H1 (cell line): Measurements from ENCODE around the gene HMG20A.

Source experiments
- CEBPB ChIP-seq: IDR thresholded peaks from 2 replicates; pipeline ENCODE4 v1.6.1; 2012; ENCODE audit warnings: low read depth, low read length
- EP300 ChIP-seq, 2 experiments: IDR thresholded peaks; 1 replicate in 1 of 2; 2 replicates in 1 of 2; pipeline ENCODE4 v1.6.1; 2011 to 2012; ENCODE audit warnings: low read depth in 2 of 2, low read length in 2 of 2, mild to moderate bottlenecking in 2 of 2, borderline replicate concordance in 1 of 2, inconsistent platforms in 1 of 2, moderate library complexity in 1 of 2
- NRF1 ChIP-seq: IDR thresholded peaks from 2 replicates; pipeline ENCODE4 v1.6.1; 2011; ENCODE audit warnings: mild to moderate bottlenecking, low read depth, low read length, improper control_type of control experiment
- POLR2A ChIP-seq, 2 experiments: IDR thresholded peaks; 1 replicate in 1 of 2; 2 replicates in 1 of 2; pipeline ENCODE4 v1.6.1; 2011; ENCODE audit warnings: low read depth in 2 of 2, low read length in 2 of 2, mild to moderate bottlenecking in 2 of 2; ENCODE audit errors: control extremely low read depth in 1 of 2
- RFX5 ChIP-seq: IDR thresholded peaks from 2 replicates; pipeline ENCODE4 v1.6.1; 2011; ENCODE audit warnings: low read depth, low read length, improper control_type of control experiment, borderline replicate concordance
- SIN3A ChIP-seq, 2 experiments: IDR thresholded peaks in 1 of 2; conservative IDR thresholded peaks in 1 of 2; 2 replicates each; pipeline ENCODE4 v1.6.1; 2011 to 2012; ENCODE audit warnings: low read length in 2 of 2, improper control_type of control experiment in 1 of 2, low read depth in 1 of 2, mild to moderate bottlenecking in 1 of 2
- SUZ12 ChIP-seq: fragments of 200-600 bp; sonication (generic); IDR thresholded peaks from 2 replicates; pipeline ENCODE4 v1.6.1; 2012; ENCODE audit warnings: mild to moderate bottlenecking, inconsistent platforms, low read length, moderate library complexity, mixed read lengths
- TF ChIP-seq, protein P1 (sequence below), 3 experiments: IDR thresholded peaks; 1 replicate in 2 of 3; 2 replicates in 1 of 3; pipeline versions ENCODE4 v1.5.1 to v1.6.1; 2011; ENCODE audit warnings: low read length in 3 of 3, mild to moderate bottlenecking in 3 of 3, inconsistent platforms in 2 of 3, low read depth in 1 of 3, moderate library complexity in 1 of 3; ENCODE audit not compliant: insufficient read depth in 1 of 3; ENCODE audit errors: control extremely low read depth in 1 of 3
- TF ChIP-seq, protein P2 (sequence below): IDR thresholded peaks from 2 replicates; pipeline ENCODE4 v1.6.1; 2011; ENCODE audit warnings: low read depth, mild to moderate bottlenecking, low read length; ENCODE audit not compliant: insufficient read depth

DNA sequence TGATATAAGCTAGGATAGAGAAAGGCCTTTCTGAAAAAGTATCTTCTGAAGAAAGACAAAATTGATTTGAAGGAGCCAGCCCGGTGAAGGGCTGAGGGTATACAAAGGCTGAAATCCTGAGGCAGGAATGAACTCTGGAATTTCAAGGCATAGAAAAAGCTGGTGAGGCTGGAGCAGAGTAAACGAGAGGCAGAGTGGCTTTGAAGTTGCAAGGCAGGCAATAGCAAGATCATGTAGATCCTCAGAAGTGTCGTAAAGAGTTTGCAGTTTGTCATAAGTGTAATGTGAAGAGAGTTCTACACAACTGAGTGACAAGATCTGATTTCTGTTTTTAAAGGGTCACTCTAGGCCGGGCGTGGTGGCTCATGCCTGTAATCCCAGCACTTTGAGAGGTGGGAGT is 69.0 kb downstream of the HMG20A start:
- TF ChIP-seq, protein P1, sequence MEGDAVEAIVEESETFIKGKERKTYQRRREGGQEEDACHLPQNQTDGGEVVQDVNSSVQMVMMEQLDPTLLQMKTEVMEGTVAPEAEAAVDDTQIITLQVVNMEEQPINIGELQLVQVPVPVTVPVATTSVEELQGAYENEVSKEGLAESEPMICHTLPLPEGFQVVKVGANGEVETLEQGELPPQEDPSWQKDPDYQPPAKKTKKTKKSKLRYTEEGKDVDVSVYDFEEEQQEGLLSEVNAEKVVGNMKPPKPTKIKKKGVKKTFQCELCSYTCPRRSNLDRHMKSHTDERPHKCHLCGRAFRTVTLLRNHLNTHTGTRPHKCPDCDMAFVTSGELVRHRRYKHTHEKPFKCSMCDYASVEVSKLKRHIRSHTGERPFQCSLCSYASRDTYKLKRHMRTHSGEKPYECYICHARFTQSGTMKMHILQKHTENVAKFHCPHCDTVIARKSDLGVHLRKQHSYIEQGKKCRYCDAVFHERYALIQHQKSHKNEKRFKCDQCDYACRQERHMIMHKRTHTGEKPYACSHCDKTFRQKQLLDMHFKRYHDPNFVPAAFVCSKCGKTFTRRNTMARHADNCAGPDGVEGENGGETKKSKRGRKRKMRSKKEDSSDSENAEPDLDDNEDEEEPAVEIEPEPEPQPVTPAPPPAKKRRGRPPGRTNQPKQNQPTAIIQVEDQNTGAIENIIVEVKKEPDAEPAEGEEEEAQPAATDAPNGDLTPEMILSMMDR (IDR thresholded peaks at IDR 0.05; ENCODE audit: control extremely low read depth in 1 of 3, insufficient read depth in 1 of 3, low read depth in 1 of 3, low read length in 3 of 3): no peak
- TF ChIP-seq SUZ12 (no peak), RFX5 (no peak), POLR2A (IDR thresholded peaks at IDR 0.05; ENCODE audit: control extremely low read depth in 1 of 2, low read depth in 2 of 2, low read length in 2 of 2) (no peak), CEBPB (no peak), NRF1 (no peak), EP300 (IDR thresholded peaks at IDR 0.05; ENCODE audit: borderline replicate concordance in 1 of 2, low read depth in 2 of 2, low read length in 2 of 2) (no peak), SIN3A (conservative IDR thresholded peaks at IDR 0.05 in 1 of 2, IDR thresholded peaks at IDR 0.05 in 1 of 2; ENCODE audit: low read depth in 1 of 2, low read length in 2 of 2) (no peak)
- TF ChIP-seq, protein P2, sequence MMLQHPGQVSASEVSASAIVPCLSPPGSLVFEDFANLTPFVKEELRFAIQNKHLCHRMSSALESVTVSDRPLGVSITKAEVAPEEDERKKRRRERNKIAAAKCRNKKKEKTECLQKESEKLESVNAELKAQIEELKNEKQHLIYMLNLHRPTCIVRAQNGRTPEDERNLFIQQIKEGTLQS: no peak
